Breast epithelium (tissue), 4 donors: ENCODE measurements around the gene FYB2. TPM values are rescaled to one million over a fixed set of nuclear protein-coding genes. Genes with fewer than 3 reads are reported as not detected.

Experiments used
- DNase-seq, 2 donors: peaks; one replicate each; pipeline ENCODE4 v3.0.0-alpha.2; 2019; ENCODE audit warnings: low spot score in 2 of 2
- H3K27ac ChIP-seq, 2 donors: fragments of 200-600 bp; sonication (generic) in 1 of 2; one replicate each; pipeline ENCODE4 v1.5.1; 2016 to 2019; ENCODE audit warnings: mild to moderate bottlenecking in 1 of 2
- H3K27me3 ChIP-seq, 2 donors: fragments of 200-600 bp; sonication (generic) in 1 of 2; one replicate each; pipeline versions ENCODE4 v1.5.1 to v1.6.0; 2017 to 2019; ENCODE audit warnings: control low read depth in 1 of 2, mild to moderate bottlenecking in 1 of 2
- H3K36me3 ChIP-seq: fragments of 200-600 bp; one replicate; pipeline ENCODE4 v1.5.1; 2019
- H3K4me1 ChIP-seq, 2 donors: fragments of 200-600 bp; sonication (generic); one replicate each; pipeline ENCODE4 v1.5.1; 2016 to 2019; ENCODE audit warnings: control low read depth in 1 of 2
- H3K4me3 ChIP-seq, 3 donors: fragments of 200-600 bp; sonication (generic); 1 replicate in 2 of 3; 2 replicates in 1 of 3; pipeline ENCODE4 v1.5.1; 2016 to 2019; ENCODE audit warnings: mild to moderate bottlenecking in 3 of 3, moderate library complexity in 2 of 3
- H3K9me3 ChIP-seq, 2 donors: fragments of 200-600 bp; sonication (generic) in 1 of 2; one replicate each; pipeline ENCODE4 v1.5.1; 2016 to 2019; ENCODE audit warnings: control low read depth in 1 of 2
- POLR2A ChIP-seq: fragments of 450-650 bp; IDR thresholded peaks from one replicate; pipeline ENCODE4 v1.6.1; 2016; ENCODE audit warnings: antibody characterized with exemption, mild to moderate bottlenecking, moderate library complexity
- POLR2AphosphoS5 ChIP-seq, 3 donors: sonication (generic); formaldehyde crosslinking; IDR thresholded peaks; one replicate each; pipeline ENCODE4 v1.6.1; 2017; ENCODE audit warnings: antibody characterized with exemption in 3 of 3
- intact Hi-C: fragments of 100-400 bp; cut with DNase I; formaldehyde crosslinking; loops from one replicate; pipeline ENCODE4 v1.15.1; 2023; ENCODE audit warnings: low total_unique reads
- total RNA-seq, 3 donors: library from RNA; depleted of rRNA; stranded (reverse); fragments of >200 nt; gene quantifications; one replicate each; pipeline ENCODE4 v1.1.0, GENCODE V29; 2016
- TF ChIP-seq, protein P1 (sequence below), 3 donors: fragments of 450-650 bp; IDR thresholded peaks; one replicate each; pipeline ENCODE4 v1.5.1; 2016 to 2017; ENCODE audit warnings: antibody characterized with exemption in 3 of 3, mild to moderate bottlenecking in 3 of 3, moderate library complexity in 3 of 3

The FYB2 gene
- total RNA-seq, 3 donors from 2014 or later = 11.3 to 22.9 TPM; not detected in 1

DNA sequence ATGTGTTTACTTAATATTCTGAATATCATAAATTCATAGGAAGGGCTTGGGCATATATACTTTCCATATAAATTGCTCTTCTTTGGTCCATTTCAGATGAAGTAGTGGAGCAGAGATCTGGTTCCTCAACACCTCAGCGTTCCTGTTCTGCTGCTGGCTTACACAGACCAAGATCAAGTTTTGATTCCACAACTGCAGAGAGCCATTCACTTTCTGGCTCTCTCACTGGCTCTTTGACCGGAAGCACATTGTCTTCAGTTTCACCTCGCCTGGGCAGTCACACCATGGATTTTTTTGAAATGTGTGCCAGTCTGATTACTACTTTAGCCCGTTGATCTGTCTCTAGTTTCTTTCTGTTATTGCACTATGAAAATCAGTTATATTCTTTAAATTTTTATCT lies 111.8 kb downstream of the FYB2 start:
- intact Hi-C loops = no loop called here
- Histone ChIP-seq H3K9me3 (no peaks in the 10 kb centered on the region), H3K27ac (no peak overlapping the region), H3K27me3 (no peaks in the 10 kb centered on the region), H3K4me1 (no peaks in the 10 kb centered on the region), H3K4me3 (no peak overlapping the region), H3K36me3 (no peaks in the 10 kb centered on the region)
- TF ChIP-seq POLR2AphosphoS5 (IDR thresholded peaks at IDR 0.05) (no peak), POLR2A (no peak)
- TF ChIP-seq, protein P1, sequence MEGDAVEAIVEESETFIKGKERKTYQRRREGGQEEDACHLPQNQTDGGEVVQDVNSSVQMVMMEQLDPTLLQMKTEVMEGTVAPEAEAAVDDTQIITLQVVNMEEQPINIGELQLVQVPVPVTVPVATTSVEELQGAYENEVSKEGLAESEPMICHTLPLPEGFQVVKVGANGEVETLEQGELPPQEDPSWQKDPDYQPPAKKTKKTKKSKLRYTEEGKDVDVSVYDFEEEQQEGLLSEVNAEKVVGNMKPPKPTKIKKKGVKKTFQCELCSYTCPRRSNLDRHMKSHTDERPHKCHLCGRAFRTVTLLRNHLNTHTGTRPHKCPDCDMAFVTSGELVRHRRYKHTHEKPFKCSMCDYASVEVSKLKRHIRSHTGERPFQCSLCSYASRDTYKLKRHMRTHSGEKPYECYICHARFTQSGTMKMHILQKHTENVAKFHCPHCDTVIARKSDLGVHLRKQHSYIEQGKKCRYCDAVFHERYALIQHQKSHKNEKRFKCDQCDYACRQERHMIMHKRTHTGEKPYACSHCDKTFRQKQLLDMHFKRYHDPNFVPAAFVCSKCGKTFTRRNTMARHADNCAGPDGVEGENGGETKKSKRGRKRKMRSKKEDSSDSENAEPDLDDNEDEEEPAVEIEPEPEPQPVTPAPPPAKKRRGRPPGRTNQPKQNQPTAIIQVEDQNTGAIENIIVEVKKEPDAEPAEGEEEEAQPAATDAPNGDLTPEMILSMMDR (IDR thresholded peaks at IDR 0.05) = no peak
- DNase-seq = no peak

DNA sequence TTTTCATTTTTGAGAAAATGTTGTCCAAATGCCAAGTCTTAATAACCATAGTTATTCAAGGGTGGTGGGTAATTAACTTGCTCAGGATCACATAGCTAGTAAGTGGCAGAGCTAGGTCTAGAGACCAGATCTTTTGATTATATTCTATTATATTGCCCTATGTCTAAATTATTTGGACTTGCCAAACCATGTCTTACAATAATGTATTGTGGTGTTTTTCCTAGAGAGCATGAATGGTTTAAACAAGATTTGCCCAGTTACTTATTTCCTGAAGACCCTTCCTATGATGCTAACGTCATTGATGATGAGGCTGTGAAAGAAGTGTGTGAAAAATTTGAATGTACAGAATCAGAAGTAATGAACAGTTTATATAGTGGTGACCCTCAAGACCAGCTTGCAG lies 115.5 kb downstream of the FYB2 start:
- Histone ChIP-seq H3K4me1 (no peaks in the 10 kb centered on the region), H3K27me3 (no peaks in the 10 kb centered on the region), H3K4me3 (no peak overlapping the region), H3K9me3 (peaks cover 0 to 12% of the 10 kb centered on the region in 2 donors), H3K36me3 (no peaks in the 10 kb centered on the region), H3K27ac (no peak overlapping the region)
- intact Hi-C loops = no loop called here
- TF ChIP-seq POLR2AphosphoS5 (IDR thresholded peaks at IDR 0.05) (no peak), POLR2A (no peak)
- TF ChIP-seq, protein P1 (IDR thresholded peaks at IDR 0.05) = no peak
- no peak for DNase-seq

DNA sequence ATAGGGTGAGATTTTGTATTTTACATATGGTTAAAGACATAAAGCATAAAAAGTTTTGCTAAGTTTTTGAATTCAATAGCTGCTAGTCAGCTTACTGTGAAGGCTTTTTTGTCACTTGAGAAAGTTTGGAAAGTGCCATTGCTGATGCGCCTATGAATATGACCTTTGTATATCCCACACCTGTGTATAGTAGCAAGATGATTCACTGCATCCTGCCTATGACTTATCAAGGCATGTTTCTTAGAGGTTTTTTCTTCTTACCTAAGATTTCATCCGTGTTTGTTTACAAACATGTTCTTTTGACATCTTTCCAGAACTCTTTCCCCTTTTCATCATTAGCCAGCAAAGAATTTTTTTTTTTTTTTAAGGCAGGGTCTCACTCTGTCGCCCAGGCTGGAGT lies 122.5 kb downstream of the FYB2 start:
- no peaks in the 10 kb centered on the region for H3K27me3 ChIP-seq
- H3K36me3 ChIP-seq = peaks cover 5% of the 10 kb centered on the region
- DNase-seq = no peak
- intact Hi-C loops = no loop called here
- TF ChIP-seq, protein P1 (IDR thresholded peaks at IDR 0.05) = no peak
- no peak for TF ChIP-seq POLR2A
- TF ChIP-seq POLR2AphosphoS5 (IDR thresholded peaks at IDR 0.05) = no peak
- peaks cover 0 to 12% of the 10 kb centered on the region in 2 donors for H3K9me3 ChIP-seq
- H3K4me3 ChIP-seq = no peak overlapping the region
- no peaks in the 10 kb centered on the region for H3K4me1 ChIP-seq
- H3K27ac ChIP-seq = no peak overlapping the region

DNA sequence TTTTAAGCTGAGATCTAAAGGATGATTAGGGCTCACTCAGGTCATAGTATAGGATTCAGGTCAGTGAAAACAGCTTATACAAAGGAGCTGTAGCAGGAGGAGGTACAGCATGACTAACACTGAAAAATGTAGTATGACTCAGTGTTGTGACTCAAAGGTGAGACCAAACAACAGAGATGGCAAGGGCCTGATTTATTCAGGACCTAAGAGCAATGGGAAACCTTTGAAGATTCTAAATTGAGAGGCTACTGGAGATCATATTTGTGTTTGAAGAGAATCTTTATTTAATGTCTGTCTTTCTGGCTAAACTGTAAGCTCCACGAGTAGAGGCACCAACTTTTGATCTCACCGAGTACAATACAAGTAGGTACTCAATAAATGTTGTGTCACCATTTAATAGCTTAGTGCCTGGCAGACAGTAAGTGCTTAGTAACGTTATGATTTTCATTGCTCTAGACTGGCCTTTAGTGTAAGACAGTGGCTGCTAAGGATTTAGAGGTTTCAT lies 130.6 kb downstream of the FYB2 start:
- DNase-seq = no peak
- no peaks in the 10 kb centered on the region for H3K4me1 ChIP-seq
- H3K4me3 ChIP-seq = no peak overlapping the region
- H3K27ac ChIP-seq = no peak overlapping the region
- no peaks in the 10 kb centered on the region for H3K9me3 ChIP-seq
- no peaks in the 10 kb centered on the region for H3K36me3 ChIP-seq
- TF ChIP-seq, protein P1 (IDR thresholded peaks at IDR 0.05) = no peak
- TF ChIP-seq POLR2AphosphoS5 (IDR thresholded peaks at IDR 0.05) = no peak
- no peak for TF ChIP-seq POLR2A
- intact Hi-C loops = loop anchor here (2.0 kb wide), 1 partner anchor 72 kb away; no protein-coding TSS in a partner anchor
- H3K27me3 ChIP-seq = no peaks in the 10 kb centered on the region

DNA sequence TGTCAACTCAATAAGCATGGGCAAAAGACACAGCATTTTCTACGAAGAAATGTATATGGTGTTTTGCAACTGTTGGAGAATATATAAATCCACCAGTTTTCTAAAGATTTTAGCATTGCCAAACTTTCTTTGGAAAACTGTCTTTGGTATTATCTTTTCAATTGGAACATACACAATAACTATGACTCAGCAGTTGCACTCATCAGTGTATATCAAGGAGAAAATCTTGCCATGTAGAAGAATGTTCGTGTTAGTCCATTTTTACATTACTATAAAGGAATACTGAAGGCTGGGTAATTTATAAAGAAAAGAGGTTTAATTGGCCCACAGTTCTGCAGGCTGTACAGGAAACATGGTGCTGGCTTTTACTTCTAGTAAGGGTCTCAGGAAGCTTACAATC lies 133.0 kb downstream of the FYB2 start:
- Histone ChIP-seq H3K27ac (no peak overlapping the region), H3K4me3 (no peak overlapping the region), H3K36me3 (no peaks in the 10 kb centered on the region), H3K9me3 (no peaks in the 10 kb centered on the region), H3K27me3 (no peaks in the 10 kb centered on the region), H3K4me1 (no peaks in the 10 kb centered on the region)
- no peak for DNase-seq
- TF ChIP-seq, protein P1 (IDR thresholded peaks at IDR 0.05) = no peak
- TF ChIP-seq POLR2AphosphoS5 (IDR thresholded peaks at IDR 0.05) (no peak), POLR2A (no peak)
- intact Hi-C loops = no loop called here
